SK-N-SH (cell line): Measurements from ENCODE around the gene GMCL1. TPM values are rescaled to one million over a fixed set of nuclear protein-coding genes. Genes with fewer than 3 reads are reported as not detected.

ENCODE experiments used
- CTCF ChIA-PET: fragments of 300-600, 350-600 bp; formaldehyde crosslinking; extraction: SDS; loops from one replicate; lab custom pipeline; 2021; lab: Yijun Ruan, JAX
- POLR2A ChIA-PET: fragments of 350-600 bp; sonication (Branson Sonifier 250); formaldehyde crosslinking; extraction: SDS; loops from one replicate; lab custom pipeline; 2020; ENCODE audit warnings: antibody characterized with exemption, inconsistent platforms; lab: Yijun Ruan, JAX
- DNase-seq: peaks from one replicate; pipeline ENCODE4 v3.0.0; 2012
- H2AFZ ChIP-seq: fragments of 200-600 bp; sonication (generic); 2 replicates; pipeline ENCODE4 v1.8.1; 2016; ENCODE audit warnings: antibody characterized with exemption, mild to moderate bottlenecking, low read depth
- H3F3A ChIP-seq: fragments of 200-600 bp; sonication (generic); replicated peaks from 2 replicates; pipeline ENCODE3; 2016; ENCODE audit warnings: antibody characterized with exemption, mild to moderate bottlenecking; ENCODE audit not compliant: insufficient read depth
- H3K27ac ChIP-seq, 2 experiments: fragments of 200-500 bp in 1 of 2; fragments of 200-600 bp in 1 of 2; sonication (Bioruptor generic) in 1 of 2; sonication (generic), shearing (Covaris generic) in 1 of 2; 2 replicates each; pipeline versions ENCODE4 v1.5.1 to v1.6.1; 2014 to 2016; ENCODE audit warnings: low read depth in 2 of 2, inconsistent platforms in 1 of 2, low read length in 1 of 2, mild to moderate bottlenecking in 1 of 2, mixed read lengths in 1 of 2
- H3K27me3 ChIP-seq: fragments of 200-600 bp; sonication (generic), shearing (Covaris generic); 2 replicates; pipeline ENCODE4 v1.6.1; 2016; ENCODE audit warnings: mixed run types; ENCODE audit not compliant: insufficient read depth
- H3K36me3 ChIP-seq, 2 experiments: fragments of 200-500 bp in 1 of 2; fragments of 200-600 bp in 1 of 2; sonication (Bioruptor generic) in 1 of 2; sonication (generic) in 1 of 2; replicated peaks in 1 of 2; 2 replicates each; pipeline versions ENCODE3 to v1.5.1; 2014 to 2016; ENCODE audit warnings: low read length in 1 of 2, mild to moderate bottlenecking in 1 of 2; ENCODE audit not compliant: insufficient read depth in 2 of 2, control insufficient read depth in 1 of 2
- H3K4me1 ChIP-seq, 2 experiments: fragments of 200-500 bp in 1 of 2; fragments of 200-600 bp in 1 of 2; sonication (Bioruptor generic) in 1 of 2; sonication (generic), shearing (Covaris generic) in 1 of 2; 2 replicates each; pipeline versions ENCODE4 v1.5.1 to v1.6.1; 2014 to 2016; ENCODE audit warnings: low read depth in 1 of 2, low read length in 1 of 2, mixed run types in 1 of 2; ENCODE audit not compliant: insufficient read depth in 2 of 2, control insufficient read depth in 1 of 2
- H3K4me2 ChIP-seq: fragments of 200-600 bp; sonication (generic), shearing (Covaris generic); 2 replicates; pipeline ENCODE4 v1.6.1; 2017; ENCODE audit warnings: mixed run types
- H3K4me3 ChIP-seq, 2 experiments: fragments of 200-500 bp in 1 of 2; fragments of 200-600 bp in 1 of 2; sonication (Bioruptor generic) in 1 of 2; sonication (generic), shearing (Covaris generic) in 1 of 2; 2 replicates each; pipeline versions ENCODE4 v1.5.1 to v1.8.1; 2014 to 2016; ENCODE audit warnings: low read depth in 2 of 2, inconsistent platforms in 1 of 2, low read length in 1 of 2, mild to moderate bottlenecking in 1 of 2, mixed read lengths in 1 of 2, moderate library complexity in 1 of 2
- H3K79me2 ChIP-seq: fragments of 200-600 bp; sonication (generic); 2 replicates; pipeline ENCODE4 v1.8.1; 2017; ENCODE audit warnings: mild to moderate bottlenecking; ENCODE audit not compliant: insufficient read depth
- H3K9ac ChIP-seq: fragments of 200-600 bp; sonication (generic); 2 replicates; pipeline ENCODE4 v1.6.1; 2017; ENCODE audit warnings: mixed run types
- H3K9me2 ChIP-seq: fragments of 200-600 bp; sonication (generic); 2 replicates; pipeline ENCODE4 v1.6.1; 2017; ENCODE audit warnings: mixed run types
- H3K9me3 ChIP-seq: fragments of 200-600 bp; sonication (generic); 2 replicates; pipeline ENCODE4 v1.6.1; 2017; ENCODE audit warnings: mixed run types, mild to moderate bottlenecking, moderate library complexity
- H4K20me1 ChIP-seq: fragments of 200-600 bp; sonication (generic); 2 replicates; pipeline ENCODE4 v1.6.1; 2017; ENCODE audit warnings: mild to moderate bottlenecking, mixed run types; ENCODE audit not compliant: insufficient read depth
- ELF1 ChIP-seq: IDR thresholded peaks from 2 replicates; pipeline ENCODE4 v1.4.0; 2012
- FOSL2 ChIP-seq: IDR thresholded peaks from 2 replicates; pipeline ENCODE4 v1.4.0; 2012; ENCODE audit warnings: low read depth, mild to moderate bottlenecking, moderate library complexity, borderline replicate concordance
- FOXJ3 ChIP-seq: sonication (generic); formaldehyde crosslinking; IDR thresholded peaks from 2 replicates; pipeline ENCODE4 v1.5.1; 2020; ENCODE audit warnings: mild to moderate bottlenecking, missing genetic modification reagents
- FOXM1 ChIP-seq: IDR thresholded peaks from 2 replicates; pipeline ENCODE4 v1.4.0; 2012; ENCODE audit warnings: low read depth, mild to moderate bottlenecking
- GATA2 ChIP-seq: sonication (generic); formaldehyde crosslinking; IDR thresholded peaks from 2 replicates; pipeline ENCODE4 v1.5.0; 2020; ENCODE audit warnings: mild to moderate bottlenecking, missing genetic modification reagents
- JUND ChIP-seq: IDR thresholded peaks from 2 replicates; pipeline ENCODE4 v1.4.0; 2012
- MEF2A ChIP-seq: IDR thresholded peaks from 2 replicates; pipeline ENCODE4 v1.4.0; 2012; ENCODE audit warnings: low read depth, borderline replicate concordance
- MXI1 ChIP-seq: IDR thresholded peaks from 2 replicates; pipeline ENCODE4 v1.6.1; 2012; ENCODE audit warnings: mild to moderate bottlenecking, low read depth, low read length, improper control_type of control experiment
- NFIC ChIP-seq: IDR thresholded peaks from 2 replicates; pipeline ENCODE4 v1.4.0; 2012; ENCODE audit warnings: borderline replicate concordance
- POLR2AphosphoS5 ChIP-seq: IDR thresholded peaks from 2 replicates; pipeline ENCODE4 v1.6.1; 2012; ENCODE audit warnings: low read depth, low read length
- RAD21 ChIP-seq: IDR thresholded peaks from 2 replicates; pipeline ENCODE4 v1.6.1; 2012; ENCODE audit warnings: mild to moderate bottlenecking, low read length
- SMC3 ChIP-seq: IDR thresholded peaks from 2 replicates; pipeline ENCODE4 v1.6.1; 2012; ENCODE audit warnings: low read depth, low read length, improper control_type of control experiment
- TAF1 ChIP-seq: IDR thresholded peaks from 2 replicates; pipeline ENCODE4 v1.6.1; 2012; ENCODE audit warnings: low read depth, mild to moderate bottlenecking, low read length, moderate library complexity, borderline replicate concordance
- TCF12 ChIP-seq: IDR thresholded peaks from 2 replicates; pipeline ENCODE4 v1.4.0; 2012
- WGBS: methylation state at CpG from one replicate; pipeline ENCODE4 v1.1.6; 2017; ENCODE audit warnings: low lambda C conversion rate; 5-methylcytosine and 5-hydroxymethylcytosine counted together
- polyA plus RNA-seq, 3 experiments: library from polyadenylated mRNA; depleted of rRNA; stranded (reverse); fragments of >200 nt; gene quantifications; 2 replicates each; pipeline ENCODE4 v1.2.3, GENCODE V29; 2012
- TF ChIP-seq, protein P1 (sequence below): IDR thresholded peaks from 2 replicates; pipeline ENCODE4 v1.6.1; 2012; ENCODE audit warnings: mild to moderate bottlenecking, low read depth, low read length, moderate library complexity
- TF ChIP-seq, protein P2 (sequence below): fragments of 150-350 bp; IDR thresholded peaks from 2 replicates; pipeline ENCODE4 v1.6.1; 2016; ENCODE audit warnings: mild to moderate bottlenecking, low read depth, low read length
- TF ChIP-seq, protein P3 (sequence below): IDR thresholded peaks from 2 replicates; pipeline ENCODE4 v1.4.0; 2012; ENCODE audit warnings: low read depth, borderline replicate concordance
- TF ChIP-seq, protein P4 (sequence below): IDR thresholded peaks from 2 replicates; pipeline ENCODE4 v1.4.0; 2012; ENCODE audit warnings: low read depth

GMCL1 gene
- polyA plus RNA-seq, 1 of the 3 experiments (the other 2 are of a cell fraction): 6.2 TPM

DNA sequence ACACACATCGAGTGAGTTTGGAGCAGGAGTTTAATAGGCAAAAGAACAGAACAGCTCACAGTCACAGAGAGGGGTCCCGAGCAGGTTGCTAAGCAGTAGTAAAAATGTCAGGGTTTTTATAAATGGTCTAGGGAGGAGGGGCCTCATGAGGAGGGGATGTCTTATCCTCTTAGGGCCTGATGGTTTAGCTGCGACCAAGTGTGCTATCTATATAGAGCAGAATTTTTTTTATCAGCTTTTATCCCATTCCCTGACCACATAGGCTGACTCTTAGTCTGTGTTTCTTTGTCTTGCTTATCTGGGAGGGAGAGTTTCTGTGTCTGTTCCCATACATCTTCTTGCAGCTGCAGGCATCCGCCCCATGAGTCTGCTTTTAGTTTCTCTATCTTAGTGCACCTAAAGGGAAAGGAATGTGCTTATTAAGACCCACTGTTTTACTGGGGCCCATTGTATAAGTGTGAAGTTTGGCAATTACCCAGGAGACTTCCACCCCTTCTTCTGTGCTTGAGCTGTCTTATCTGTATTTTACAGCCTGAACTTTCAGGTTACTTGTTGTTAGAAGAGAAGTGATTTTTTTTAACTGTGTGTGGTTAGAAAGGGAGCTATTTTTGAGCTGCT is 30.4 kb upstream of the GMCL1 start:
- CTCF ChIA-PET: interaction anchor here (1.4 to 5.5 kb wide), 3 partner anchors 16 to 78 kb away, joined by 3 to 37 read pairs (median 27); no protein-coding TSS in a partner anchor
- TF ChIP-seq NFIC (no peak), TCF12 (no peak), FOXM1 (no peak), MEF2A (no peak), FOSL2 (no peak), SMC3 (no peak), JUND (no peak), FOXJ3 (CRISPR knock-in tag) (no peak), GATA2 (CRISPR knock-in tag) (no peak), ELF1 (no peak), MXI1 (no peak), TAF1 (no peak), RAD21 (no peak), POLR2AphosphoS5 (no peak)
- TF ChIP-seq, protein P1, sequence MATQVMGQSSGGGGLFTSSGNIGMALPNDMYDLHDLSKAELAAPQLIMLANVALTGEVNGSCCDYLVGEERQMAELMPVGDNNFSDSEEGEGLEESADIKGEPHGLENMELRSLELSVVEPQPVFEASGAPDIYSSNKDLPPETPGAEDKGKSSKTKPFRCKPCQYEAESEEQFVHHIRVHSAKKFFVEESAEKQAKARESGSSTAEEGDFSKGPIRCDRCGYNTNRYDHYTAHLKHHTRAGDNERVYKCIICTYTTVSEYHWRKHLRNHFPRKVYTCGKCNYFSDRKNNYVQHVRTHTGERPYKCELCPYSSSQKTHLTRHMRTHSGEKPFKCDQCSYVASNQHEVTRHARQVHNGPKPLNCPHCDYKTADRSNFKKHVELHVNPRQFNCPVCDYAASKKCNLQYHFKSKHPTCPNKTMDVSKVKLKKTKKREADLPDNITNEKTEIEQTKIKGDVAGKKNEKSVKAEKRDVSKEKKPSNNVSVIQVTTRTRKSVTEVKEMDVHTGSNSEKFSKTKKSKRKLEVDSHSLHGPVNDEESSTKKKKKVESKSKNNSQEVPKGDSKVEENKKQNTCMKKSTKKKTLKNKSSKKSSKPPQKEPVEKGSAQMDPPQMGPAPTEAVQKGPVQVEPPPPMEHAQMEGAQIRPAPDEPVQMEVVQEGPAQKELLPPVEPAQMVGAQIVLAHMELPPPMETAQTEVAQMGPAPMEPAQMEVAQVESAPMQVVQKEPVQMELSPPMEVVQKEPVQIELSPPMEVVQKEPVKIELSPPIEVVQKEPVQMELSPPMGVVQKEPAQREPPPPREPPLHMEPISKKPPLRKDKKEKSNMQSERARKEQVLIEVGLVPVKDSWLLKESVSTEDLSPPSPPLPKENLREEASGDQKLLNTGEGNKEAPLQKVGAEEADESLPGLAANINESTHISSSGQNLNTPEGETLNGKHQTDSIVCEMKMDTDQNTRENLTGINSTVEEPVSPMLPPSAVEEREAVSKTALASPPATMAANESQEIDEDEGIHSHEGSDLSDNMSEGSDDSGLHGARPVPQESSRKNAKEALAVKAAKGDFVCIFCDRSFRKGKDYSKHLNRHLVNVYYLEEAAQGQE: no peak
- TF ChIP-seq, protein P2, sequence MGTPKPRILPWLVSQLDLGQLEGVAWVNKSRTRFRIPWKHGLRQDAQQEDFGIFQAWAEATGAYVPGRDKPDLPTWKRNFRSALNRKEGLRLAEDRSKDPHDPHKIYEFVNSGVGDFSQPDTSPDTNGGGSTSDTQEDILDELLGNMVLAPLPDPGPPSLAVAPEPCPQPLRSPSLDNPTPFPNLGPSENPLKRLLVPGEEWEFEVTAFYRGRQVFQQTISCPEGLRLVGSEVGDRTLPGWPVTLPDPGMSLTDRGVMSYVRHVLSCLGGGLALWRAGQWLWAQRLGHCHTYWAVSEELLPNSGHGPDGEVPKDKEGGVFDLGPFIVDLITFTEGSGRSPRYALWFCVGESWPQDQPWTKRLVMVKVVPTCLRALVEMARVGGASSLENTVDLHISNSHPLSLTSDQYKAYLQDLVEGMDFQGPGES: no peak
- TF ChIP-seq, protein P3, sequence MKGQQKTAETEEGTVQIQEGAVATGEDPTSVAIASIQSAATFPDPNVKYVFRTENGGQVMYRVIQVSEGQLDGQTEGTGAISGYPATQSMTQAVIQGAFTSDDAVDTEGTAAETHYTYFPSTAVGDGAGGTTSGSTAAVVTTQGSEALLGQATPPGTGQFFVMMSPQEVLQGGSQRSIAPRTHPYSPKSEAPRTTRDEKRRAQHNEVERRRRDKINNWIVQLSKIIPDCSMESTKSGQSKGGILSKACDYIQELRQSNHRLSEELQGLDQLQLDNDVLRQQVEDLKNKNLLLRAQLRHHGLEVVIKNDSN: no peak
- TF ChIP-seq, protein P4, sequence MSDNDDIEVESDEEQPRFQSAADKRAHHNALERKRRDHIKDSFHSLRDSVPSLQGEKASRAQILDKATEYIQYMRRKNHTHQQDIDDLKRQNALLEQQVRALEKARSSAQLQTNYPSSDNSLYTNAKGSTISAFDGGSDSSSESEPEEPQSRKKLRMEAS: no peak
- H3K27me3 ChIP-seq: no peaks in the 10 kb centered on the region
- peak overlapping the region; percentile 69 for H3K4me2 ChIP-seq
- H3K9me2 ChIP-seq: no peaks in the 10 kb centered on the region
- H2AFZ ChIP-seq: peak overlapping the region; percentile 49; the same call in 1 of the 2 replicates
- peaks cover 0 to 3% of the 10 kb centered on the region in 2 experiments for H3K36me3 ChIP-seq
- H3K4me1 ChIP-seq: peaks cover 14 to 17% of the 10 kb centered on the region in 2 experiments; a peak in 3 of 4 replicates
- H3K27ac ChIP-seq: peak overlapping the region; percentile 65 to 66
- no peaks in the 10 kb centered on the region for H4K20me1 ChIP-seq
- H3K9ac ChIP-seq: peak overlapping the region; percentile 54; the same call in 1 of the 2 replicates
- DNase-seq: no peak
- POLR2A ChIA-PET: no interaction called here
- H3K9me3 ChIP-seq: no peaks in the 10 kb centered on the region
- 49% methylated on average over 4 of the region's 4 CpGs for WGBS
- peaks cover 4% of the 10 kb centered on the region for H3F3A ChIP-seq
- no peaks in the 10 kb centered on the region for H3K79me2 ChIP-seq
- peak overlapping the region in 1 of 2 experiments; percentile 30; a peak in 2 of 4 replicates for H3K4me3 ChIP-seq
